Neuronal stem cell (in vitro differentiated cells): ENCODE measurements around the gene GLT1D1.

Source experiments
- DNase-seq: peaks from one replicate; pipeline ENCODE4 v3.0.0-alpha.2; 2013; ENCODE audit warnings: low spot score
- H2AFZ ChIP-seq: one replicate; pipeline ENCODE4 v1.6.1; 2013; ENCODE audit warnings: mild to moderate bottlenecking, low read length, inconsistent platforms
- H2AK5ac ChIP-seq: 2 replicates; pipeline ENCODE4 v1.6.1; 2013; ENCODE audit warnings: low read depth, mild to moderate bottlenecking, inconsistent platforms, low read length, moderate library complexity, mixed read lengths
- H2BK120ac ChIP-seq: 2 replicates; pipeline ENCODE4 v1.6.1; 2013; ENCODE audit warnings: low read depth, mild to moderate bottlenecking, inconsistent platforms, low read length, moderate library complexity, mixed read lengths
- H2BK12ac ChIP-seq: one replicate; pipeline ENCODE4 v1.6.1; 2013; ENCODE audit warnings: low read length, inconsistent platforms
- H2BK15ac ChIP-seq: 2 replicates; pipeline ENCODE4 v1.6.1; 2013; ENCODE audit warnings: mild to moderate bottlenecking, low read length, inconsistent platforms, mixed read lengths
- H2BK5ac ChIP-seq: one replicate; pipeline ENCODE4 v1.6.1; 2013; ENCODE audit warnings: inconsistent platforms, mild to moderate bottlenecking, low read length, moderate library complexity
- H3K14ac ChIP-seq: one replicate; pipeline ENCODE4 v1.6.1; 2013; ENCODE audit warnings: low read length, inconsistent platforms
- H3K18ac ChIP-seq: 2 replicates; pipeline ENCODE4 v1.6.1; 2013; ENCODE audit warnings: low read length, inconsistent platforms
- H3K23ac ChIP-seq: 2 replicates; pipeline ENCODE4 v1.6.1; 2013; ENCODE audit warnings: low read depth, mild to moderate bottlenecking, mixed read lengths, low read length, inconsistent platforms; ENCODE audit not compliant: poor library complexity
- H3K27ac ChIP-seq: replicated peaks from 3 replicates; pipeline ENCODE4 v1.5.1; 2013; ENCODE audit warnings: low read length, inconsistent platforms
- H3K27me3 ChIP-seq, 3 experiments: 2 replicates each; pipeline ENCODE4 v1.6.1; 2013; ENCODE audit warnings: low read length in 3 of 3, mild to moderate bottlenecking in 2 of 3, inconsistent platforms in 1 of 3, low read depth in 1 of 3, mixed read lengths in 1 of 3, moderate library complexity in 1 of 3; ENCODE audit not compliant: control insufficient read depth in 3 of 3, insufficient read depth in 3 of 3
- H3K36me3 ChIP-seq, 2 donors: replicated peaks in 1 of 2; 2 replicates each; pipeline ENCODE4 v1.6.1; 2013; ENCODE audit warnings: low read length in 2 of 2; ENCODE audit not compliant: control insufficient read depth in 2 of 2, insufficient read depth in 2 of 2
- H3K4ac ChIP-seq: 2 replicates; pipeline ENCODE4 v1.6.1; 2013; ENCODE audit warnings: inconsistent platforms, mild to moderate bottlenecking, low read length, moderate library complexity
- H3K4me1 ChIP-seq, 2 donors: 1 replicate in 1 of 2; 2 replicates in 1 of 2; pipeline ENCODE4 v1.6.1; 2013; ENCODE audit warnings: low read length in 2 of 2, low read depth in 1 of 2; ENCODE audit not compliant: control insufficient read depth in 2 of 2, insufficient read depth in 1 of 2
- H3K4me2 ChIP-seq: one replicate; pipeline ENCODE4 v1.6.1; 2013; ENCODE audit warnings: mild to moderate bottlenecking, low read length, inconsistent platforms; ENCODE audit not compliant: insufficient read depth, poor library complexity, severe bottlenecking
- H3K4me3 ChIP-seq, 2 donors: 2 replicates each; pipeline ENCODE4 v1.5.1; 2013; ENCODE audit warnings: low read length in 2 of 2, mild to moderate bottlenecking in 2 of 2, inconsistent platforms in 1 of 2, moderate library complexity in 1 of 2
- H3K79me1 ChIP-seq: one replicate; pipeline ENCODE4 v1.6.1; 2013; ENCODE audit warnings: low read depth, mild to moderate bottlenecking, inconsistent platforms, low read length, moderate library complexity
- H3K9ac ChIP-seq: one replicate; pipeline ENCODE4 v1.6.1; 2013; ENCODE audit warnings: mild to moderate bottlenecking, low read depth, low read length, inconsistent platforms; ENCODE audit not compliant: poor library complexity
- H3K9me3 ChIP-seq, 2 donors: replicated peaks in 1 of 2; 2 replicates each; pipeline versions ENCODE3 to v1.6.1; 2013; ENCODE audit warnings: low read length in 2 of 2, mild to moderate bottlenecking in 2 of 2, inconsistent platforms in 1 of 2, low read depth in 1 of 2, mixed read lengths in 1 of 2, moderate library complexity in 1 of 2; ENCODE audit not compliant: control insufficient read depth in 2 of 2, insufficient read depth in 1 of 2
- H4K8ac ChIP-seq: one replicate; pipeline ENCODE4 v1.6.1; 2013; ENCODE audit warnings: low read depth, mild to moderate bottlenecking, inconsistent platforms, low read length, moderate library complexity
- H4K91ac ChIP-seq: one replicate; pipeline ENCODE4 v1.6.1; 2013; ENCODE audit warnings: low read length, low read depth, mild to moderate bottlenecking, inconsistent platforms; ENCODE audit not compliant: poor library complexity
- WGBS, 2 donors: extraction: QIAGEN DNeasy Blood & Tissue Kit; methylation state at CpG; one replicate each; pipeline ENCODE4 v1.1.7; 2013; ENCODE audit warnings: missing lambda C conversion rate in 2 of 2, mixed read lengths in 1 of 2; ENCODE audit not compliant: insufficient read length in 2 of 2, insufficient replicate concordance in 1 of 2; ENCODE audit errors: extremely low coverage in 2 of 2; 5-methylcytosine and 5-hydroxymethylcytosine counted together

The GLT1D1 gene

DNA sequence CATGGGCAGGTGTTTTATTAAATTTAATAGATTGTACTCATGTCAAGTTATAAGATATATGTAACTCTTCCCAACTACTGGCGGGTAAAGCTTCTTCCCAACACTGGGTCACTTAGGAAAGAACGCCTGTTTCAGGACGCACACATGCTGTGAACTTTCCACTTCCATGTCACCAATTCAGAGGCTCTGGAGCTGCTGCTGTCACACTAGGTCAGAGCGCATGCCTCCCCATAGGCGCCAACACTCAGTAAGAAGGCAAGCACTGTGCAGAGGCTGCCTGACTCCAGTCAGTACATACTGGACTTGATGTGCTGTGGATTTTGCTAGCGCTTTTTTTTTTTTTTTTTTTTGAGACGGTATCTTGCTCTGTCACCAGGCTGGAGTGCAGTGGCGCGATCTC is 46.7 kb upstream of the GLT1D1 start:
- WGBS, 2 donors: no CpG with 5 or more reads among the region's 9 CpGs

DNA sequence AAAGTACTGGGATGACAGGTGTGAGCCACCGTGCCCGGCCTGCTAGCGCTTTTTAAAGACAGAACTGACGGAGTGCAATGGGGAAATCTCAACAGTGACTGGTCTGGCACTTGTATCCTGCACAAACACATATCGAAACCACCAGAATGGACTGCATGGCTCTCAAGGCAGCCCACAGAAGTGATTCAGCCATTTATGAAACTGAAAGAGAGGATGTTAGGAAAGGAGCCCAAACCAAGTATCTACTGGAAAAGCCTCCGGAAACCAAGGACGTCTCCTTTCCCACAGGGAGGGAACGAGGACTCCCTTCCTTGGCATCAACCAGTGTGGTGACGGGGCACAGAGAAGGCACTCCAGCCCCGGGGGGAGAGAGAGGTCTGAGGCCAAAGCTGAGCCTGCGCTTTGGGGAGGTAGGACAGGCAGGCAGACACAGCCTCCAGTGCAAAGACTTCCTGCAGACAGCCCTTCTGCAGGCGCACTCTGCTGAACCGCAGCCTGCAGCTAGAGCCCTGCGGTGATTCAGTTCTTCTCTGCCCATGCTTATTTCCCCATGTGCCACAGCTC is 46.0 kb upstream of the GLT1D1 start:
- WGBS, 2 donors: no CpG with 5 or more reads among the region's 14 CpGs
- DNase-seq: no peak
- peaks cover 2% of the 10 kb centered on the region for H3K79me1 ChIP-seq

More for the DNA sequence above, 46.7 kb upstream of the GLT1D1 start:
- no peak overlapping the region for H2BK120ac ChIP-seq
- H4K8ac ChIP-seq: no peak overlapping the region
- H4K91ac ChIP-seq: no peak overlapping the region
- DNase-seq: no peak
- no peak overlapping the region for H3K23ac ChIP-seq
- H2BK5ac ChIP-seq: no peak overlapping the region
- no peak overlapping the region for H3K27ac ChIP-seq
- H3K4me2 ChIP-seq: no peak overlapping the region
- H2BK12ac ChIP-seq: no peak overlapping the region
- no peak overlapping the region for H2BK15ac ChIP-seq
- no peak overlapping the region for H3K4ac ChIP-seq
- H3K9ac ChIP-seq: no peak overlapping the region
- H3K14ac ChIP-seq: no peak overlapping the region
- no peak overlapping the region for H3K4me3 ChIP-seq
- H3K9me3 ChIP-seq: peaks cover 2 to 16% of the 10 kb centered on the region in 2 donors
- H3K18ac ChIP-seq: no peak overlapping the region
- H3K79me1 ChIP-seq: peaks cover 2% of the 10 kb centered on the region
- no peak overlapping the region for H2AK5ac ChIP-seq
- peaks cover 0 to 8% of the 10 kb centered on the region in 2 donors for H3K4me1 ChIP-seq
- H3K36me3 ChIP-seq: peaks cover 18 to 81% of the 10 kb centered on the region in 2 donors
- H3K27me3 ChIP-seq: no peaks in the 10 kb centered on the region
- no peak overlapping the region for H2AFZ ChIP-seq

DNA sequence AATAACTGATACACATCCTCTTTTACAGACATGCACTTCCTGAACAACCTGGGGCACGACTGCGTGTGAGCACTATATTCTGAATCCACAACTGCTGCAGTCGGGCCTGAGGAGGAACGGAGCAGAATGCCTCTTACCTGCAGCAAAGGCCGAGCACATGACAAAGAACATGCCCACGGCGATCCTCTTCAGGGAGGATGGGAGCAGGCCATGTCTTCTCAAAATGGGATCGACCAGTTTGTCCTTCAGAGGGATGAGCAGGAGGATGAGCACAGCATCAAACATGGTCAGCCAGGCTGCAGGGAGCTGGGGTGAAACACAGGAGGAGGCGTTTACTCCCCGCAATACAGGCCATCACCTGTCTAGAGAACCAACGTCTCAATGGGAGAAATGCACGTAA is 44.6 kb upstream of the GLT1D1 start:
- Histone ChIP-seq H3K36me3 (peaks cover 20 to 80% of the 10 kb centered on the region in 2 donors), H2AK5ac (peak overlapping the region; percentile 79)

More for the DNA sequence above, 46.0 kb upstream of the GLT1D1 start:
- Histone ChIP-seq H2AFZ (no peak overlapping the region), H3K4ac (no peak overlapping the region), H2BK12ac (no peak overlapping the region), H3K27me3 (no peaks in the 10 kb centered on the region), H3K4me1 (peaks cover 0 to 10% of the 10 kb centered on the region in 2 donors), H4K8ac (no peak overlapping the region), H4K91ac (no peak overlapping the region), H2BK5ac (no peak overlapping the region), H2BK15ac (no peak overlapping the region), H3K23ac (no peak overlapping the region), H3K14ac (no peak overlapping the region), H3K4me3 (no peak overlapping the region), H3K9me3 (peaks cover 2 to 16% of the 10 kb centered on the region in 2 donors), H3K36me3 (peaks cover 16 to 80% of the 10 kb centered on the region in 2 donors), H2AK5ac (no peak overlapping the region), H3K18ac (no peak overlapping the region), H2BK120ac (no peak overlapping the region), H3K9ac (no peak overlapping the region), H3K27ac (no peak overlapping the region), H3K4me2 (no peak overlapping the region)

DNA sequence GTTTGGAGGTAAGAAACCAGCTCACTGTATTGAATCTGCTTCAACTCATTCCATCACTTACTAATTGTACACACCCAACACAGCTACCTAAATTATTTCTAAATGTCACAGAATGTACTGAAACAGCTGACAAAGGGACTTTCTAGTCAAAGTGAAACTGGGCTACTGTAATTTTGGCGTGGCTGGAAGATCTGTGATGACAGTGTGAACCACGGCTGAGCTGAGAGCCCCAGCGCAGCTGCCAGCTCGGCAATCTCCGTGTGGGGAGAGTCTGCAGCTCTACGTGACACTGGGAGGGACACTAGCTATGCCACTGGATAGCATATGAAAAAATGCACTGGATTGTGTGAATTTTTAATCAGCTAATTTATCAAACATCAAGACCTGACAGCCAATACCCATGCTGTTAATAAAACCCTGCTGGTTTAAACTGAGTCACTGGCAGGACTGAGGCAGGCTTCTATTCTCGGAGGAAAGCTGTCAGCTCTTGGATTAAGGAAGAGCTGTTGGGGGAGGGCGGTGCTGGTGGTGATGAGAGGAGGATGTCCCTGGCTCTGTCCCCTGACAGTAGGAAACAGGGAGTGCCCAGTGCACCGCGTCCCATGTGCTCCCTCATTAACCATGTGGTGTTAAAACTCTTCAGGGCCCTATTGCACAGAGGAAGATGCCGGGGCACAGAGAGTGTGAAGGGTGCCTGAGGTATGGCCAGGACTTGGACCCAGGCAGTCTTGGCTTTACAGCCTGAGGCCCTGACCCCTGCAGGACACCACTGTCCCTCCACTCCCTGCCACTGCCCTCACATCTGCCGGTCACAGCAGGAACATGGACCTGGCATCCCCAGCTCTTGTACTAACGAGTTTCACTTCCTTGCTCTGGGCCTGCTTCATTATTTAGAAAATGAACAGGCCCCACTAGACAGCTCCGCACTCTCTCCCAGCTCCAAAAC is 42.8 kb upstream of the GLT1D1 start:
- no peak overlapping the region for H3K18ac ChIP-seq
- DNase-seq: no peak
- H3K23ac ChIP-seq: no peak overlapping the region
- H3K27ac ChIP-seq: no peak overlapping the region
- no peak overlapping the region for H3K4me2 ChIP-seq
- no peak overlapping the region for H2BK5ac ChIP-seq
- H3K9me3 ChIP-seq: peaks cover 0 to 6% of the 10 kb centered on the region in 2 donors
- H2AK5ac ChIP-seq: no peak overlapping the region
- no peaks in the 10 kb centered on the region for H3K27me3 ChIP-seq
- H2AFZ ChIP-seq: no peak overlapping the region
- no peak overlapping the region for H3K4ac ChIP-seq
- no peak overlapping the region for H2BK15ac ChIP-seq
- peaks cover 0 to 10% of the 10 kb centered on the region in 2 donors for H3K4me1 ChIP-seq
- H2BK120ac ChIP-seq: no peak overlapping the region
- no peak overlapping the region for H4K91ac ChIP-seq
- peaks cover 18 to 80% of the 10 kb centered on the region in 2 donors for H3K36me3 ChIP-seq
- peak overlapping the region; percentile 78 for H3K9ac ChIP-seq
- peak overlapping the region; percentile 38 for H3K14ac ChIP-seq
- H2BK12ac ChIP-seq: no peak overlapping the region
- H3K4me3 ChIP-seq: no peak overlapping the region
- WGBS, 2 donors: no CpG with 5 or more reads among the region's 14 CpGs
- no peak overlapping the region for H4K8ac ChIP-seq
- H3K79me1 ChIP-seq: peaks cover 5% of the 10 kb centered on the region

More for the DNA sequence above, 44.6 kb upstream of the GLT1D1 start:
- Histone ChIP-seq H2BK12ac (no peak overlapping the region), H3K4ac (no peak overlapping the region), H3K4me1 (peaks cover 0 to 10% of the 10 kb centered on the region in 2 donors), H3K79me1 (peaks cover 5% of the 10 kb centered on the region), H3K14ac (no peak overlapping the region), H3K9me3 (peaks cover 2 to 16% of the 10 kb centered on the region in 2 donors), H2BK120ac (no peak overlapping the region), H3K4me2 (no peak overlapping the region), H3K27me3 (no peaks in the 10 kb centered on the region), H3K23ac (peak overlapping the region; percentile 95), H3K9ac (no peak overlapping the region), H3K18ac (peak overlapping the region; percentile 57), H4K91ac (no peak overlapping the region), H3K27ac (no peak overlapping the region), H4K8ac (peak overlapping the region; percentile 72), H2AFZ (no peak overlapping the region), H3K4me3 (no peak overlapping the region), H2BK5ac (no peak overlapping the region), H2BK15ac (no peak overlapping the region)
- no peak for DNase-seq
- WGBS, 2 donors: no CpG with 5 or more reads among the region's 12 CpGs
